Lower leg skin (tissue), 3 donors: ENCODE results near the gene TNFSF10.
A peak's percentile ranks its signal among the peaks of the same experiment; 100 is the strongest.

ENCODE experiments used
- CTCF ChIP-seq, 3 donors: fragments of 450-650 bp; IDR thresholded peaks; one replicate each; pipeline ENCODE4 v1.5.1; 2016; ENCODE audit warnings: antibody characterized with exemption in 3 of 3, mild to moderate bottlenecking in 3 of 3, moderate library complexity in 2 of 3
- POLR2A ChIP-seq, 2 donors: fragments of 450-650 bp; IDR thresholded peaks; one replicate each; pipeline ENCODE4 v1.6.1; 2016 to 2017; ENCODE audit warnings: antibody characterized with exemption in 2 of 2, mild to moderate bottlenecking in 1 of 2, moderate library complexity in 1 of 2

GRCh38 chr3:172522871-172523818 is at the start of gene TNFSF10:
- no peak for TF ChIP-seq CTCF (IDR thresholded peaks at IDR 0.05)
- peak in 1 of 2 donors; percentile 4 for TF ChIP-seq POLR2A (IDR thresholded peaks at IDR 0.05)
